DND-41 (cell line): Measurements from ENCODE around the gene ARHGAP26.

Source experiments
- CTCF ChIP-seq: IDR thresholded peaks from 2 replicates; pipeline ENCODE4 v1.5.1; 2012; ENCODE audit warnings: borderline replicate concordance, low read length, moderate library complexity, mild to moderate bottlenecking; ENCODE audit not compliant: poor library complexity, severe bottlenecking; ENCODE audit errors: extremely low read depth
- EZH2 ChIP-seq: IDR thresholded peaks from 3 replicates; pipeline ENCODE4 v1.6.1; 2012; ENCODE audit warnings: borderline replicate concordance, low read depth, mild to moderate bottlenecking, moderate library complexity, low read length, inconsistent platforms; ENCODE audit not compliant: severe bottlenecking

- TF ChIP-seq CTCF, result no peak
- no peak for TF ChIP-seq EZH2
Measured at GRCh38 chr5:142835540-142835939, 65.4 kb downstream of the ARHGAP26 start.
